Neuron (in vitro differentiated cells): ENCODE measurements around the gene TADA2A.

Experiments used
- H2AFZ ChIP-seq: one replicate; pipeline ENCODE4 v1.6.1; 2013; ENCODE audit warnings: low read depth, mild to moderate bottlenecking, inconsistent platforms, low read length, moderate library complexity
- H3K27me3 ChIP-seq: one replicate; pipeline ENCODE4 v1.6.1; 2013; ENCODE audit warnings: low read length; ENCODE audit not compliant: insufficient read depth
- H3K36me3 ChIP-seq: one replicate; pipeline ENCODE4 v1.6.1; 2013; ENCODE audit warnings: low read length; ENCODE audit not compliant: insufficient read depth
- H3K4me1 ChIP-seq: one replicate; pipeline ENCODE4 v1.6.1; 2013; ENCODE audit warnings: low read length; ENCODE audit not compliant: insufficient read depth
- H3K4me3 ChIP-seq: 2 replicates; pipeline ENCODE4 v1.5.1; 2013; ENCODE audit warnings: mild to moderate bottlenecking, low read length, moderate library complexity
- H3K9me3 ChIP-seq: one replicate; pipeline ENCODE4 v1.6.1; 2013; ENCODE audit warnings: low read length

TADA2A gene

DNA sequence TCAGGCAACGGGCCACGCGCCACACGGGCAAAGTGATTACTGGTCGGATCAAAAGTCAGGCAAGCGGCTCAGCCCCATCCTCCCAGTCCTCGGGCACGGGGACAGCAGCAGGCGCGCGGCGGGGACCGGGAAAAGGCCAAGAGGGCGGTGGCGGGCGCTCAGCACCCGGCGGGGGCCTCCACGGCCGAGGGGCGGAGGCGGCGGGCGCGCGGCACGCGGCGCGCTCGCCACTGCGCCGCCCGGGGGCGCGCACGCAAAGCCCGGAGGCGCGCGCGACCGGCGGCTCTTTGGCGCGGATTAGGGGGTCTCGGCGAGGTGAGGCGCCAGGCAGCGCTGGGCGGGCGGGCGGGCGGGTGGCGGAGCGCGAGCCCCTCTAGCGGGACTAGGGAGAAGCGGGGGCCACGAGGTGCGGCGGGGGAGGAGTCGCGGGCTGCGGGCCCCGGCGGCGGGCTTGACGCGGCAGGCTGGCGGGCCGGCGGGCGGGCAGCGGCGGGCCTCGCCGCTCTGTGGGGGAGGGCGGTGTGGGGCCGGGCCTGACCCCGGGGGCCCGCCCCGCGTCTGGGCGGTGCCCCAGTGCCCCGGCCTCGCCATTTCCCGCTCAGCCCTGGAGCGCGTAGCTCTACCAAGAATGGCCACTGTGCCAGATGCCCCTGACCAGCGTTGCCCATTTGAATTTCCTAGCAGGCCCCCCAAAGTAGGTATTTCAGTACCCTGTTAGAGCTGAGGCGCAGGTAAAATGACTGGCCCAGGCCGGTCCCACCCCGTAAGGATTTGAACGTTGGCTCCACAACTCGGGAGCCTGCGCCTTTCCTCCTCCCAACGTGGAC, at the start of gene TADA2A, which contains the start of gene ACACA:
TADA2A (plus strand) TSS at position 252 of the 827 bp plus-strand sequence. CDS start 4,480 bp downstream, outside the sequence.
ACACA (minus strand) TSS at position 202 of the 827 bp plus-strand sequence. CDS start 537 bp downstream, outside the sequence.
- peaks cover 14% of the 10 kb centered on the region for H3K36me3 ChIP-seq
- no peaks in the 10 kb centered on the region for H3K27me3 ChIP-seq
- peak within 1 kb of the TSS; percentile 64 for H3K4me3 ChIP-seq
- H3K9me3 ChIP-seq = no peaks in the 10 kb centered on the region
- H3K4me1 ChIP-seq = peaks cover 6% of the 10 kb centered on the region
- peak within 1 kb of the TSS; percentile 72 for H2AFZ ChIP-seq

GRCh38 chr17:37358098-37358829, 48.4 kb upstream of the TADA2A start:
- H2AFZ ChIP-seq = peak overlapping the region; percentile 66
- H3K9me3 ChIP-seq = no peaks in the 10 kb centered on the region
- H3K27me3 ChIP-seq = no peaks in the 10 kb centered on the region
- peaks cover 11% of the 10 kb centered on the region for H3K36me3 ChIP-seq
- peaks cover 21% of the 10 kb centered on the region for H3K4me1 ChIP-seq
- peak overlapping the region; percentile 52 for H3K4me3 ChIP-seq

- H2AFZ ChIP-seq = peak overlapping the region; percentile 74
- H3K36me3 ChIP-seq = peaks cover 6% of the 10 kb centered on the region
- H3K27me3 ChIP-seq = no peaks in the 10 kb centered on the region
- H3K9me3 ChIP-seq = no peaks in the 10 kb centered on the region
- peak overlapping the region; percentile 52 for H3K4me3 ChIP-seq
- peaks cover 21% of the 10 kb centered on the region for H3K4me1 ChIP-seq
Measured at GRCh38 chr17:37358830-37359681, 47.6 kb upstream of the TADA2A start.

- Histone ChIP-seq H3K27me3 (no peaks in the 10 kb centered on the region), H3K9me3 (no peaks in the 10 kb centered on the region), H3K4me3 (peak overlapping the region; percentile 52), H3K4me1 (peaks cover 21% of the 10 kb centered on the region), H2AFZ (peak overlapping the region; percentile 74), H3K36me3 (no peaks in the 10 kb centered on the region)
Measured at GRCh38 chr17:37359682-37360188, 47.0 kb upstream of the TADA2A start.

DNA sequence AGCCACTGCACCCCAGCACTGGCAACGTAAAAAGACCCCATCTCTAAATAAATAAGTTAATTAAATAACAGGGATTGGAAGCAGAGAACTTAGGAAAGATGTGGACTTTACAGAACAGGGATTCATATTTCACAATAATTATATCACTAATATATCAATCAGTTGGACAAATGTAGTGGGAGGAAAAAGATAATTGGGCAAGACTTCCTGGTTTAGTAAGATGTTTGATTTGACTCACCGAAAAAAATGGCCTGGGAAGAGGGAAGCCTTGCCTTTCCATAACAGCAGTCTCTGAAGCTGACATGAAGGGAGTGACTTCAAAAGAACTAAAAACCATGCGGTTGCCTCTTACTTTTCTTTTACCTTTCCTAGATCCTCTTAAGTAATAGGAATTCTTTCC, 46.1 kb upstream of the TADA2A start:
- Histone ChIP-seq H3K36me3 (no peaks in the 10 kb centered on the region), H3K4me1 (peaks cover 21% of the 10 kb centered on the region), H3K9me3 (no peaks in the 10 kb centered on the region), H3K27me3 (no peaks in the 10 kb centered on the region), H3K4me3 (no peak overlapping the region), H2AFZ (no peak overlapping the region)

DNA sequence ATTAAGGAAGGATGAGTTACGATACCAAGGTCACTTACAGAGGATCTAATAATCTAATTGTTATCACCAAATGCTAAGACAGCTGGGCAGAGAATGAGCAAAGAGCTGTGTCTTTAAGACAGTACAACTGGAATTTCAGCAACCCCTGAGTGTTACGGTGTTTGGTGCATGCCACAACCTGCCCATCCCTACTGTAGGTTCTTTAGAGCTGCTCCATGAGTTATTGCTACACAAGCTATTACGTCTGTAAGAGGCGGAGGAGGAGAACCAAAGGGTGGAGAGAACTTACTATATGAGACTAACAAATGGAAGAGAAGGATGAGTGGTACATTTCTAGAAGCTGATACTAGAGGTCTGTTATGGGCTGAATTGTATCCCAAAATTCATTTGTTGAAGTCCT, 45.1 kb upstream of the TADA2A start:
- Histone ChIP-seq H3K27me3 (no peaks in the 10 kb centered on the region), H3K4me3 (no peak overlapping the region), H3K36me3 (no peaks in the 10 kb centered on the region), H3K4me1 (peaks cover 21% of the 10 kb centered on the region), H3K9me3 (no peaks in the 10 kb centered on the region), H2AFZ (no peak overlapping the region)

GRCh38 chr17:37365589-37365988, 41.1 kb upstream of the TADA2A start:
- Histone ChIP-seq H3K36me3 (no peaks in the 10 kb centered on the region), H3K4me1 (no peaks in the 10 kb centered on the region), H2AFZ (no peak overlapping the region), H3K4me3 (no peak overlapping the region), H3K27me3 (no peaks in the 10 kb centered on the region), H3K9me3 (no peaks in the 10 kb centered on the region)

DNA sequence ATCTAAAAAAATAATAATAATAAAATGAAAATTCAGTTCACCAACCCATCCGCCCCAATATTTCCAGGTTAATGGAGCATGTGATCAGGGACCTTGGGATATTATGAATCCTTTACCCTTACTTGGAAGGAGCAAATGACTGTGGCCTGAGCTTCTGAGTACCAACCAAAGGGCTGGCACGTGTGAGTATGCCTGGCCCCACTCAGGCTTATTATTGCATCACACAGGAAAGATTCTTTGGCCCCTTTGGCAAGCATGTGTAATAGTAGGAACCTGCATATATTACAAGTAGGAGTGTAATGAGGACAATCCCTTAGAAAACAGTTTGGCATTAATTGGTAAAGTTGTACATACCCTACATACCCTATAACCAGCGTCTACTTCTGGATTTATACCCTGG, 38.1 kb upstream of the TADA2A start:
- H3K4me3 ChIP-seq = no peak overlapping the region
- H2AFZ ChIP-seq = no peak overlapping the region
- H3K36me3 ChIP-seq = no peaks in the 10 kb centered on the region
- H3K9me3 ChIP-seq = no peaks in the 10 kb centered on the region
- H3K4me1 ChIP-seq = no peaks in the 10 kb centered on the region
- no peaks in the 10 kb centered on the region for H3K27me3 ChIP-seq

GRCh38 chr17:37373530-37374159, 33.0 kb upstream of the TADA2A start:
- no peak overlapping the region for H2AFZ ChIP-seq
- no peaks in the 10 kb centered on the region for H3K4me1 ChIP-seq
- H3K9me3 ChIP-seq = no peaks in the 10 kb centered on the region
- H3K4me3 ChIP-seq = no peak overlapping the region
- H3K27me3 ChIP-seq = no peaks in the 10 kb centered on the region
- H3K36me3 ChIP-seq = no peaks in the 10 kb centered on the region

GRCh38 chr17:37375706-37376105, 31.0 kb upstream of the TADA2A start, which contains the start of gene C17orf78:
Gene C17orf78, plus strand, starts transcription at chr17:37375985. Its CDS starts 108 bp downstream, at chr17:37376093.
- no peak within 1 kb of the TSS for H3K4me3 ChIP-seq
- no peak within 1 kb of the TSS for H2AFZ ChIP-seq
- H3K27me3 ChIP-seq = no peaks in the 10 kb centered on the region
- no peaks in the 10 kb centered on the region for H3K36me3 ChIP-seq
- H3K4me1 ChIP-seq = no peaks in the 10 kb centered on the region
- no peaks in the 10 kb centered on the region for H3K9me3 ChIP-seq

DNA sequence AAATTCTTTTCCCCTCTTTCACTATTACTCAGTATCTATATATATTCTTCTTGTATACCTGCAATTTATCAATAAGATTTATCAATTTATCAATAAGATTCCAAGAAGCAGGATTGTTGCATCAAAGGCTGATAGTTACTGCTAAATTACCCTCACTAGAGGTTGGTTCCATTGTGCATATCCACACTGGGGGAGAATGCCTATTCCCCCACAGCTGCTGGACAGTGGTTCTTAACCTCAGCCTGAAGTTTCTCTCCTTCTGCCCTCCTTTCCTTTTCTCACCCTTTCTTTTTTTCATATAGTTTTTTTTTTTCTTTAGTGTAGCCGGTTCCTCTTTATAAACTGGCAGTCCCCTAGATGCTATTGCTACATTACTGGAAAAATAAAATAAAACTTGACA, 24.6 kb upstream of the TADA2A start:
- no peaks in the 10 kb centered on the region for H3K27me3 ChIP-seq
- H3K4me1 ChIP-seq = no peaks in the 10 kb centered on the region
- no peak overlapping the region for H2AFZ ChIP-seq
- no peaks in the 10 kb centered on the region for H3K9me3 ChIP-seq
- no peak overlapping the region for H3K4me3 ChIP-seq
- H3K36me3 ChIP-seq = no peaks in the 10 kb centered on the region

DNA sequence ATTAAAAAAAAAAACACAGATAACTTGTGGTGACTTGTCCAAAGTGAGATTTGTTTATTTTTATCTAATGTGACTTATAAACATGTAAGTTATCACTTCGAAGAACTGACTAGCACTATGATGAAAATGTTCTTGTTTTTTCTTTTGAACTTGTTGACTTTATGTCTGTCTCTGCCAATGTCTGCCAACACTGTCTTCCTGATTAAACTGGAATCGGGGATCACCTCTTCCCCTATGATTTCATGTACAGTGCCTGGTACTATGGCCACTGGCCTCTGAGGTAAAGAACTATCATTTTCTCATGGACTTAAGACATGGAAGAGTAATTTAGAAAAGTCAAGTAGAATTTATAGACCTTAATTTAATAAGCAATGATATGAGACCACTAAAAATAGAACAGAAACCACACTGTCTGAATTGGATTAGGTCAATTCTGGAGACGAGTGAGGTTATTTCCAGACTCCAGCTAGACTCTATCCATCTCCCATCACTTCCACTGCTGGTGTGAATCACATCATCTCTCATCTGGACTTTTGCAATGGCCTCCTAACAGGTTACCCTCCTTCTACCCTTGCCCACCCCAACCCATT, 22.0 kb upstream of the TADA2A start:
- Histone ChIP-seq H3K27me3 (no peaks in the 10 kb centered on the region), H3K9me3 (no peaks in the 10 kb centered on the region), H3K36me3 (no peaks in the 10 kb centered on the region), H3K4me3 (no peak overlapping the region), H3K4me1 (no peaks in the 10 kb centered on the region), H2AFZ (no peak overlapping the region)
